Activated CD4-positive, alpha-beta memory T cell treated with anti-CD3 and anti-CD28 coated beads, Interleukin-2, amount 10 ng/mL, durations not matched to agents 7 days and 5 days (primary cell): Measurements from ENCODE around the gene ZNF385C. TPM values are rescaled to one million over a fixed set of nuclear protein-coding genes. Genes with fewer than 3 reads are reported as not detected.
A peak's percentile ranks its signal among the peaks of the same experiment; 100 is the strongest.

ENCODE experiments used
- CTCF ChIA-PET: fragments of 350-600 bp; sonication (Branson Sonifier 250); formaldehyde crosslinking; loops from one replicate; lab custom pipeline; 2021; ENCODE audit warnings: antibody characterized with exemption, inconsistent platforms; lab: Charles Lee
- POLR2A ChIA-PET: fragments of 350-600 bp; sonication (Branson Sonifier 250); formaldehyde crosslinking; loops from one replicate; lab custom pipeline; 2021; ENCODE audit warnings: antibody characterized with exemption; lab: Charles Lee
- DNase-seq: peaks from one replicate; pipeline ENCODE4 v3.0.0-alpha.2; 2020
- H3K27ac Mint-ChIP-seq: one replicate; pipeline ENCODE4 v1.8.0; 2021; ENCODE audit warnings: mild to moderate bottlenecking, mixed read lengths
- H3K27me3 Mint-ChIP-seq: one replicate; pipeline ENCODE4 v1.8.0; 2021; ENCODE audit warnings: mixed read lengths
- H3K36me3 Mint-ChIP-seq: one replicate; pipeline ENCODE4 v1.8.0; 2021; ENCODE audit warnings: low read depth, mixed read lengths
- H3K4me1 Mint-ChIP-seq: one replicate; pipeline ENCODE4 v1.8.0; 2021; ENCODE audit warnings: mixed read lengths
- H3K4me3 Mint-ChIP-seq: one replicate; pipeline ENCODE4 v1.8.0; 2021; ENCODE audit warnings: mild to moderate bottlenecking, mixed read lengths
- H3K9me3 Mint-ChIP-seq: one replicate; pipeline ENCODE4 v1.8.0; 2021; ENCODE audit warnings: mixed read lengths
- total RNA-seq, 2 experiments: library from RNA; stranded (reverse); gene quantifications; one replicate each; pipeline ENCODE4 v1.2.3, GENCODE V29; 2021

ZNF385C gene
- total RNA-seq, 2 experiments from 2014 or later: not detected

DNA sequence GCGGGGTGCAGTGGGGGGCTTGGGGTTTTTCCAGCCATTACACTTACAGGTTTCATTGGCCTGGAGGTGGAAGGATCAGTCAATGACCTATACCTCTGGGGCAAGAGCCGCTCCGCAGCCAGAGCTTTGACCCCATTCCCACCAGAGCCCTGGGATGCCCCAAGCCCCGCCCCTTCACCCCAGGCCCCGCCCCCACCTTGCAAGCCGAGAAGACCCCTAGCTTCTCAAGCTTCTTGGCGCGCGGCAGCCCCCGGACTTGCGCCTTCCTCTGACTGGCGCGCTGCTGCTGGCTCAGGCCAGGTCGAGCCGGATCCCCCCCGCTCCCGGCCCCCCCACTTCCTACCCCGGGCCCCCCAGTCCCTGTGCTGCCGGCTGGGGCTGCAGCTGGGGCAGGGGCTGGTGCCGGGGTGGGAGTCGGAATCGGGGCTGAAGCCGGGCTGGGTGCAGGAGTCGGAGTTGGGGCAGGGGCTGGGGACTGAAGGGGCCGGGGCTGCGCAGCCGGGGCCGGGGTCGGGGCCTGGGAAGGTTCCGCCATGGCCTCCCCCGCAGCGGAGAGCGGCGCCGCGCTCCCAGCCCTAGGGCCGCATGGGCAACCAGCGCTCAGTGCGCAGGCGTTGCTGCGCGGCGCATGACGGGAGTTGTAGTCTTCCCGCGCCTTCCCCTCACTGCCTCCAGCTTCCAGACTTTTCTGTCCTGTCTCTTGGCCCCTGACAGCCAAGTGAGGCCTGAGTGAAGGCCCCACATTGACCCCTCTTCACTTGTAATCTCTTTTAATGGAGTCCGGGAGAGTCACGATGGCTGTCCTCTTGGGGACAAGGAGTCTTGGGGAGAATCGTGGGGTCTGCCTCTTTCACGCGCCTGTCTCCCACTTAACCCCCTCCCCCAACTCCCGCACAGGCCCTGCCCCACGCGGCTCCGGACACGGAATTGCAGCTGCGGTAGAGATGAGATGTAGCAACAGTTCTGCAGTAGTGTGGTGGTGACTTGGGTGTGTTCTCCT, 22.8 kb upstream of the ZNF385C start, which contains the start of gene KAT2A:
TSS of gene KAT2A (minus strand) at position 598 of the 1,000 bp plus-strand sequence. CDS start at position 535, 63 bp downstream.
- POLR2A ChIA-PET: interaction anchor here (0.7 to 5.4 kb wide), 18 partner anchors 9 to 268 kb away, joined by 3 to 47 read pairs (median 5); partner anchors contain the start of genes CNP, DHX58, DNAJC7 and KCNH4
- no peaks in the 10 kb centered on the region for H3K9me3 Mint-ChIP-seq
- DNase-seq: peak; percentile 80
- H3K4me3 Mint-ChIP-seq: peak within 1 kb of the TSS; percentile 61
- CTCF ChIA-PET: interaction anchor here (0.6 to 4.5 kb wide), 6 partner anchors 12 to 285 kb away, joined by 3 to 32 read pairs (median 4); no protein-coding TSS in a partner anchor
- peak within 1 kb of the TSS; percentile 54 for H3K27ac Mint-ChIP-seq
- peaks cover 37% of the 10 kb centered on the region for H3K4me1 Mint-ChIP-seq
- no peaks in the 10 kb centered on the region for H3K27me3 Mint-ChIP-seq
- H3K36me3 Mint-ChIP-seq: peaks cover 28% of the 10 kb centered on the region

DNA sequence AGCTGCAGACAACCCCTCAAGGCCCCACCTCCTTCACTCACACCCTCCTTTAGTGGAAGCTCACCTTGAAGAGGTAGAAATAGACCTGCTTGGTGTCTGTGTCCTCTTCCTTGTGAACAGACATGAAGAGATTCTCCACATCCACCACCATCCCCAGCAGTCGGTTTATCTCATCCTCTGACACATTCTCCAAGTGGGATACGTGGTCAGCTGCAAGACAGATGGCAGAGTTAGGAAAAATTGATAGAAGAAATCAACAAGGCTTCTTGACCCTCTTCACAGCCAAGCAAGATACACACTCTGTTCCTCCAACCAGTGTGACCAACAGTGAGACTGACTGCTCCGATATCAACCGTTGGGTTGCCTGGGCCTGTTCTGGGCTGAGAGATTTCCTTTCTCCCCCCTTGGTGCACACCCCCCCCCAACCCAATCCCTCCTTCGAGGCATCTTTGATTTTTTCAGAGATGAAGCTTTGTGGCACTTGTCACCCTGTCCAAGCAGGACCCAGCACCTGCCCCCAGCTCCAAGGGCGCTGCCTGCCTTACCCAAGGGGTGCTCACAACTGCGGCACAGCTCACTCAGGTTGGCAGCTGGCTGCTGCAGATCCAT, 22.0 kb upstream of the ZNF385C start:
- CTCF ChIA-PET: interaction anchor here (0.6 to 4.5 kb wide), 9 partner anchors 12 to 286 kb away, joined by 3 to 32 read pairs (median 4); partner anchors contain the start of gene KCNH4
- peaks cover 42% of the 10 kb centered on the region for H3K4me1 Mint-ChIP-seq
- H3K36me3 Mint-ChIP-seq: peaks cover 24% of the 10 kb centered on the region
- POLR2A ChIA-PET: interaction anchor here (0.7 to 5.4 kb wide), 18 partner anchors 9 to 268 kb away, joined by 3 to 47 read pairs (median 5); partner anchors contain the start of genes CNP, DHX58, DNAJC7 and GHDC
- no peaks in the 10 kb centered on the region for H3K9me3 Mint-ChIP-seq
- peak overlapping the region; percentile 61 for H3K4me3 Mint-ChIP-seq
- H3K27ac Mint-ChIP-seq: peak overlapping the region; percentile 54
- DNase-seq: no peak
- H3K27me3 Mint-ChIP-seq: no peaks in the 10 kb centered on the region

DNA sequence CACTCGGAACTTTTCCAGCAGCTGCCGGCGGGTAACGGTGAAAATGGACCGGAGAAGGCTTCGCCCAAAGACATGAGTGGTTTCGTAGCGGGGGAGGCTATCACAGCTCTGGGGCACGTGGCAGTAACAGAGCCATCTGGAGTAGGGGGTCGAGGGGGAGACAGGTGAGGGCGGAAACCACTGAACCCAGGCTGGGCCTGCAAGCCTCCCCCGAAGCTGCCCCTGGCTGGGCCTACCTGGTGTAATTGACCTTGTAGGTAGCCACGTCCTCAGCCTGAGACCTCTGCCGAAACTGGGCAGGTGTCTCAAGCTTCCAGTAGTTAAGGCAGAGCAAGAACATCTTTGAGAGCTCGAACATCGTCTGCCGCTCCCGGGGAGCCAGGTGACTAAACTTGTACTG, 21.0 kb upstream of the ZNF385C start:
- peaks cover 22% of the 10 kb centered on the region for H3K36me3 Mint-ChIP-seq
- peaks cover 49% of the 10 kb centered on the region for H3K4me1 Mint-ChIP-seq
- H3K9me3 Mint-ChIP-seq: no peaks in the 10 kb centered on the region

DNA sequence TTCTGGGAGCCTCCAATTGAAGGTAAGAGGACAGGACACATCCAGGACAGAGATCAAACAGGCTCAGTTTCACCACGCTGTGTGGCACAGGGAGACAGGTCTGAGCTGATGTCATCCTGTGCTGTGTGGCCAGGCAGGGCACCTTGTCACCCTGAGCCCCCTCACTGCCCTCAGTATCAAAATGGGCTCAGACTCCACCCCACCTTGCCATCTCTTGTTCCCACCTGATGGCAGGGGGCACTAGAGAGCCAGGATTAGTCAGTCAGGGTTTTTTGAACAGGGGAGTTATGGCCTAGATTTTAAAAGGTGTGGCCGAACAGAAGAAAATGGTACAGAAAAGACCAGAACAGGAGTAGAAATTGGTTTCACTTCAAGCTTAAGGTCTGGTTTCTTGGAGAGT, 20.3 kb upstream of the ZNF385C start:
- ChIA-PET POLR2A (interaction anchor here (1.0 to 5.4 kb wide), 5 partner anchors 35 to 153 kb away, joined by 3 to 41 read pairs (median 4); partner anchors contain the start of genes DNAJC7 and NKIRAS2), CTCF (interaction anchor here (0.6 to 4.5 kb wide), 14 partner anchors 10 to 184 kb away, joined by 3 to 32 read pairs (median 4); partner anchors contain the start of genes GHDC, KCNH4 and NKIRAS2)
- H3K9me3 Mint-ChIP-seq: no peaks in the 10 kb centered on the region
- peaks cover 54% of the 10 kb centered on the region for H3K4me1 Mint-ChIP-seq
- DNase-seq: peak; percentile 57
- no peaks in the 10 kb centered on the region for H3K27me3 Mint-ChIP-seq
- H3K4me3 Mint-ChIP-seq: no peak overlapping the region
- peaks cover 22% of the 10 kb centered on the region for H3K36me3 Mint-ChIP-seq
- H3K27ac Mint-ChIP-seq: peak overlapping the region; percentile 34

More for the DNA sequence above, 21.0 kb upstream of the ZNF385C start:
- CTCF ChIA-PET: interaction anchor here (0.8 to 4.5 kb wide), 11 partner anchors 11 to 157 kb away, joined by 3 to 32 read pairs (median 4); partner anchors contain the start of genes GHDC, KCNH4 and NKIRAS2
- no peak overlapping the region for H3K27ac Mint-ChIP-seq
- POLR2A ChIA-PET: interaction anchor here (1.2 to 5.4 kb wide), 5 partner anchors 8 to 102 kb away, joined by 3 to 47 read pairs (median 8); partner anchors contain the start of genes DHX58, DNAJC7, GHDC and NKIRAS2
- no peak for DNase-seq
- no peaks in the 10 kb centered on the region for H3K27me3 Mint-ChIP-seq
- H3K4me3 Mint-ChIP-seq: no peak overlapping the region

DNA sequence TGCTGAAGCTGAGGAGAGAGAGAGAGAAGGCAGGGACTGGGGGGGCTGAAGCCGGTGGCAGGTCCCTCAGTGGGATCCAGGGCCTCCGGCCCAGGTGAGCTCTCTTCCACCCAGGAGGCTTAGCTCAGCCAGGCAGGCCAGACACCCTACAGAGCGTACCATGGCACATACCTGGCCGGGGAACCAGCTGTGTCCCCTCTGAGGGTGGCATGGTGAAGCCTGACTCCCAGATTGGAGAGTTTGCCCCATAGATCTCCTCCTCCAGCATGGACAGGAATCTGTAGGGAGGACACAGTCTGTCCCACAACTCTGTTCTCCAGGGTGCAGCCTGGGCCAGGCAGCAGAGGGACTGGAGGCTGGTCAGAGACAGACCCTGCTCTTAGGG, 19.8 kb upstream of the ZNF385C start:
- H3K36me3 Mint-ChIP-seq: peaks cover 20% of the 10 kb centered on the region
- peaks cover 57% of the 10 kb centered on the region for H3K4me1 Mint-ChIP-seq
- H3K27ac Mint-ChIP-seq: peak overlapping the region; percentile 34

DNA sequence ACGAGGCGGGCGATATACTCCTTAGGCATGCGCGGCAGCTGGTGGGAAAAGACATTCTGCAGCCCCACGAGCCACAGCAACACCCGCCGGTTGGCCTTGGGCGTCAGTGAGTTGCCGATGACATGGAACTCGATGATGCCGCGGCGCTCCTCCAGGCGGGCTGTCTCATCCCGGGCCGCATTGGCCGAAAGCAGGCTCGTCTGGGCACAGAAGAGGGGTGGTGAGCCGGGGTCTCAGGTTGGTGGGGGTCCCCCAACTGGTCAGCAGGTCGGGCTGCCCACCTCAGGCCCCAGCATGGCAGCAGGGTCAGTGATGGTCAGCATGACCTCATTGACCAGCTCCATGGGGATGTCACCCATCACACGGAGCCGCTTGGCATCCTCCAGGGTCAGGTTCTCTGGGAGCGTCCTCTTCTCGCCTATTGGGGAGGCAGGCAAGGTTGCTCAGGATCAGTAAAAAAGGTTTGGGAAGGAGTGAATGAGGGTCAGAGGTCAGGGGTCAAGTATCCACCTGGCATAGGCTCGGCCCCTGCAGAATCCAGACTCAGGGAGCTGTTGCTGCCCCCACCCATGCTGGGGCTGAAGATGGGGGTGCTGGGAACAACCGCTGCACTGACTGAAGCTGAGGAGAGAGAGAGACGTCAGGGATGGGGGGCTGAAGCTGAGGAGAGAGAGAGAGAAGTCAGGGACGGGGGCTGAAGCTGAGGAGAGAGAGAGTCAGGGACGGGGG, 19.3 kb upstream of the ZNF385C start:
- H3K4me3 Mint-ChIP-seq: no peak overlapping the region
- no peaks in the 10 kb centered on the region for H3K9me3 Mint-ChIP-seq
- POLR2A ChIA-PET: interaction anchor here (0.6 to 5.4 kb wide), 7 partner anchors 16 to 152 kb away, joined by 3 to 41 read pairs (median 3); partner anchors contain the start of gene DNAJC7
- peak overlapping the region; percentile 61 for H3K27ac Mint-ChIP-seq
- no peaks in the 10 kb centered on the region for H3K27me3 Mint-ChIP-seq
- CTCF ChIA-PET: interaction anchor here (0.6 to 4.5 kb wide), 11 partner anchors 13 to 185 kb away, joined by 3 to 32 read pairs (median 4); partner anchors contain the start of gene NKIRAS2
- peaks cover 19% of the 10 kb centered on the region for H3K36me3 Mint-ChIP-seq
- peaks cover 61% of the 10 kb centered on the region for H3K4me1 Mint-ChIP-seq
- no peak for DNase-seq

More for the DNA sequence above, 19.8 kb upstream of the ZNF385C start:
- no peak for DNase-seq
- POLR2A ChIA-PET: interaction anchor here (0.6 to 5.4 kb wide), 7 partner anchors 15 to 152 kb away, joined by 3 to 41 read pairs (median 3); partner anchors contain the start of gene DNAJC7
- no peaks in the 10 kb centered on the region for H3K9me3 Mint-ChIP-seq
- H3K27me3 Mint-ChIP-seq: no peaks in the 10 kb centered on the region
- no peak overlapping the region for H3K4me3 Mint-ChIP-seq
- CTCF ChIA-PET: interaction anchor here (0.6 to 4.5 kb wide), 14 partner anchors 10 to 184 kb away, joined by 3 to 32 read pairs (median 4); partner anchors contain the start of genes KCNH4 and NKIRAS2

DNA sequence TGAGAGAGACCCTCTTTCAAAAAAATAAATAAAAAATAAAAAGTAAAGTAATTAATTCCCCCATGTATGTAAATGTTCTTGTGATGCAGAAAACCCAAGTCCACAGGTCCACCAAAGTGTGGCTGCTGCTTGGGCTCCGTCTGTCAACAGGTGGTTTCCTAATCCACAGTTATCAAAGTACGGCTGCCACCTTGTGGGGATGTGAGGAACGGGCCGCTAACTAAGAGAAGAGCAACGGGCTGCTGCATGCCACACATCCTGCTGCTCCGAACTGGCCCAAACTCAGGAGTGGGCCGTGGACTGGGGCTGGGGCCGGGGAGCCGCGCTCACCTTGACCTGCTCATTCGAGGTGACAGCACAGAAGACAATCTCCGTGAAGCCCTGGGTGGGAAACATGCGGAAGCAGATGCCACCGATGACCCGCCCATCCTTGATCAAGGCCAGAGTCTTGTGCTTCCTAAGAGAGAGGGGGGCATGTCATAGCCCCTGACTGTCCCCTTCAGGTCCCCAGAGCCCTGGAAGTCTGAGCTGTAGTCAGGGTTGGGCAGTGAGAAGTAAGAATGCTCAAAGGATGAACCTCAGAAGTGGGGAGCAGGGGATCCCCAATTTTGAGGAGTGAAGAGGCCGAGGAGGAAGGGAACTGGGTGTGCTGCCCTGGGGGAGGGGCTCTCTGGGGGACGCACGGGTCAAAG, 18.6 kb upstream of the ZNF385C start:
- ChIA-PET CTCF (interaction anchor here (1.1 to 4.5 kb wide), 6 partner anchors 13 to 96 kb away, joined by 3 to 32 read pairs (median 4); no protein-coding TSS in a partner anchor), POLR2A (interaction anchor here (1.1 to 11.7 kb wide), 6 partner anchors 17 to 151 kb away, joined by 3 to 237 read pairs (median 22); partner anchors contain the start of genes CNP, DNAJC7 and NKIRAS2)
- Mint-ChIP-seq H3K36me3 (peaks cover 23% of the 10 kb centered on the region), H3K9me3 (no peaks in the 10 kb centered on the region), H3K4me3 (no peak overlapping the region), H3K27me3 (no peaks in the 10 kb centered on the region), H3K4me1 (peaks cover 64% of the 10 kb centered on the region), H3K27ac (peak overlapping the region; percentile 61)
- peak; percentile 89 for DNase-seq

DNA sequence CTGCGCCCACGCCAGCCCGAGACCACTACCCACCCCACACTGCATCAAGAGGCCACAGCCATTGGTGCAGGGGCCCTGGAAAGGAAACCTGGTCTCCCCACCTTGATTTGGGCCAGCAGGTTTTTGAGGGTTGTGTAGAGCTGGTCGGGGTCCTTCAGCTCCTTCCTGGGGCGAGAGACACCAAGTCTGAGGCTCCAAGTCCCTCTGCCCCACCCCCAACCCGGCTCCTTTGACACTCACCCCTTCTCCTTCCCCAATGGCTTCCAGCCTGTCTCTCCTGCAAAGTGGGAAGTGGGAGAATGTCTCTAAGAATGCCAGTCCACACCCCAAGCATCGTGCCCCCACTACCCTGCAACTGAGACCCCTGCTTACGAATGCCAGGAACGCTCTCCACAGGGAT, 15.8 kb upstream of the ZNF385C start:
- no peak overlapping the region for H3K4me3 Mint-ChIP-seq
- no peaks in the 10 kb centered on the region for H3K9me3 Mint-ChIP-seq
- no peak for DNase-seq
- H3K27ac Mint-ChIP-seq: peak overlapping the region; percentile 56
- ChIA-PET POLR2A (interaction anchor here (0.9 to 11.7 kb wide), 7 partner anchors 22 to 196 kb away, joined by 3 to 237 read pairs (median 12); partner anchors contain the start of genes ACLY, CNP, DNAJC7 and NKIRAS2), CTCF (interaction anchor here (1.0 to 6.1 kb wide), 7 partner anchors 13 to 150 kb away, joined by 3 to 70 read pairs (median 14); partner anchors contain the start of genes DNAJC7, KCNH4 and NKIRAS2)
- H3K27me3 Mint-ChIP-seq: no peaks in the 10 kb centered on the region
- peaks cover 68% of the 10 kb centered on the region for H3K4me1 Mint-ChIP-seq
- H3K36me3 Mint-ChIP-seq: peaks cover 42% of the 10 kb centered on the region

DNA sequence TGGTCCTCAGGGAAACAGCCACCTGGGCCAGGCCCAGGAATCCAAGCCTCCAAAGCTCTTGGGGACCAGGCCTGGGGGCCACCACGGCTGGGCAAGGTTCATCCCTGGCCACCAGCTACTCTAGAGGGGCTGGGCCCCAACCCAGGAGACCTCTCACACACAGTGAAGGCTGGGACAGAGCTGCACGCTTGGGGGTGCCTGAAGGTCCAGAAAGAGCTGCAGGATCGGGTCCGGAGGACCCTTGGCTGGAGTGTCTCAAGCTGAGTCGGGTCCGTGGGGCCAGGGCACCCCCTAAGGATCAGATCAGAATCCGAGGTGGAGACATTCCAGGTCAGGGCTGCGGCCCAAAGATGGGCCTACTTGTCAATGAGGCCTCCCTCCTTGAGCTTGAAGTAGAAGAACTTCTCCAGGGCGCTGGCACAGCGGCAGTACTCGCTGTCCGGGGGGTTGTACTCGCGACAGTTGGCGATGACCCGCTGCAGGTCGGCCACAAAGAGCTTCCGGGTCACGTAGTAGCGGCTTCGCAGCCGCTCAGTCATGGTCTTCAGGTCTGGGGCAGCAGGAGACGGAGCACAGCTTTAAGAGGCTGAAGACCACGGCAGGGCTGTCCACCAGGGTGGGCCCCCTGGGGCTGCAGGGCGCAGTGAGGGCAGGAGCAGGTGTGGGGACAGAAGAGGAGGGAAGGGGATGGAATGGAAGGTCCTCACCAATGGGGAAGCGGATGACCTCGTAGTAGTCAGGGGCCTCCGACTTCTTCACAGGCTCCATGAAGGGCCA, 15.2 kb upstream of the ZNF385C start:
- peaks cover 48% of the 10 kb centered on the region for H3K36me3 Mint-ChIP-seq
- H3K27me3 Mint-ChIP-seq: no peaks in the 10 kb centered on the region
- peak overlapping the region; percentile 98 for H3K27ac Mint-ChIP-seq
- POLR2A ChIA-PET: interaction anchor here (1.0 to 11.7 kb wide), 27 partner anchors 7 to 711 kb away, joined by 4 to 237 read pairs (median 8); partner anchors contain the start of genes ACLY, BECN1, CNP and DNAJC7
- H3K4me3 Mint-ChIP-seq: peak overlapping the region; percentile 91
- CTCF ChIA-PET: interaction anchor here (0.8 to 6.1 kb wide), 11 partner anchors 10 to 183 kb away, joined by 3 to 70 read pairs (median 10); partner anchors contain the start of genes DNAJC7, KCNH4, NKIRAS2 and ODAD4
- no peaks in the 10 kb centered on the region for H3K9me3 Mint-ChIP-seq
- H3K4me1 Mint-ChIP-seq: peaks cover 68% of the 10 kb centered on the region
- DNase-seq: no peak
